ENCODE results near the gene NEUROD2.

DNA sequence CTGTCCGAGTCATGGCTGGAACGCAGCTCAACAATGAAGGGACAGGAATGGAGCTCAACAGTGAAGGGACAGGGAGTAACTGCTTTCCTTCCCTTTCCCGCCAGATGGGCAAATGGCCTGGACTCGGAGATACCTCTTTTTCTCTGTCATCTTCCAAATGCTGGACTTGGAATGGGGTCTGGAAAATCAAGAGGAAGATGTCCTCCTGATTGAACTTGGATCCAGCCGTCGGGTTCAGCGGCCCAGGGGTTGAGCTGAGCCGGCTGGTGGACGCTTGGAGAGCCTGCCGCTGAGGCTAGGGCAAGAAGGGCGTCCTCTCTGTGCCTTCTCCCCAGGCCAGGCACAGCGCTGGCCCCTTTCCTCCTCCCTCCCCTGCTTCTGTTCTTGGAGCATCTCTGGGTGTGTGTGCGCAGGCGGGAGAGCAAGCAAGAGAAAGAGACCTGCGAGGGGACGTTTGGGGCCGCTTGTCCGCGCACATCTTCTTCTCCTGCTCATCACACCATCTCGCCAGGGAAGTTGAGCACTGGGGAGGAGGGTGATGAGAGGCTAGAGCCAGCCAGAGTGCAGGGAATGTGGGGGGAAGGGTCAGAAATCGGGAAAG is 6.6 kb downstream of the NEUROD2 start:
- TF ChIP-seq EZH2 (IDR thresholded peaks at IDR 0.05): peak; percentile 61
- TF ChIP-seq, protein P1, sequence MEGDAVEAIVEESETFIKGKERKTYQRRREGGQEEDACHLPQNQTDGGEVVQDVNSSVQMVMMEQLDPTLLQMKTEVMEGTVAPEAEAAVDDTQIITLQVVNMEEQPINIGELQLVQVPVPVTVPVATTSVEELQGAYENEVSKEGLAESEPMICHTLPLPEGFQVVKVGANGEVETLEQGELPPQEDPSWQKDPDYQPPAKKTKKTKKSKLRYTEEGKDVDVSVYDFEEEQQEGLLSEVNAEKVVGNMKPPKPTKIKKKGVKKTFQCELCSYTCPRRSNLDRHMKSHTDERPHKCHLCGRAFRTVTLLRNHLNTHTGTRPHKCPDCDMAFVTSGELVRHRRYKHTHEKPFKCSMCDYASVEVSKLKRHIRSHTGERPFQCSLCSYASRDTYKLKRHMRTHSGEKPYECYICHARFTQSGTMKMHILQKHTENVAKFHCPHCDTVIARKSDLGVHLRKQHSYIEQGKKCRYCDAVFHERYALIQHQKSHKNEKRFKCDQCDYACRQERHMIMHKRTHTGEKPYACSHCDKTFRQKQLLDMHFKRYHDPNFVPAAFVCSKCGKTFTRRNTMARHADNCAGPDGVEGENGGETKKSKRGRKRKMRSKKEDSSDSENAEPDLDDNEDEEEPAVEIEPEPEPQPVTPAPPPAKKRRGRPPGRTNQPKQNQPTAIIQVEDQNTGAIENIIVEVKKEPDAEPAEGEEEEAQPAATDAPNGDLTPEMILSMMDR (IDR thresholded peaks at IDR 0.05): no peak

Measured in neural progenitor cell (in vitro differentiated cells).